Measurements from ENCODE around the gene RBFOX1.

DNA sequence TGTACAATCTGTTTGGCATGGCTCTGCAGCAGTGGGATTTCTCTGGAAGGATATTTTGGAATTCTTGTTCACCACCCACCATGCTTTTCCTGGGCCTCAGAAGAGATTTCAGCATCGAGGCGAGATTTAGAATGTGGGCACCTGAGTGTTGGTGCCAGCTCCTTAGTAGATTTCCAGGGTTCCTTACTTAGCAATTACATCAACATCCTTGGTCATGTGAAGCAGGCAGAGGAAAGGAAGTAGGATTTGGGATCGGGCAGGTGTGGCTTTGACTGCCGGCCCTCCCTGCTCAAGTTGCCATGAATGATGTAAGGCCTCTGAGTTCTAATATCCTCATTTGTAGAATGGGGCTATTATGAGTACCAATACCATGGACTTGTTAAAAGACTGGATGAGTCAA lies 13.1 kb upstream of the RBFOX1 start:
- TF ChIP-seq, protein P1, sequence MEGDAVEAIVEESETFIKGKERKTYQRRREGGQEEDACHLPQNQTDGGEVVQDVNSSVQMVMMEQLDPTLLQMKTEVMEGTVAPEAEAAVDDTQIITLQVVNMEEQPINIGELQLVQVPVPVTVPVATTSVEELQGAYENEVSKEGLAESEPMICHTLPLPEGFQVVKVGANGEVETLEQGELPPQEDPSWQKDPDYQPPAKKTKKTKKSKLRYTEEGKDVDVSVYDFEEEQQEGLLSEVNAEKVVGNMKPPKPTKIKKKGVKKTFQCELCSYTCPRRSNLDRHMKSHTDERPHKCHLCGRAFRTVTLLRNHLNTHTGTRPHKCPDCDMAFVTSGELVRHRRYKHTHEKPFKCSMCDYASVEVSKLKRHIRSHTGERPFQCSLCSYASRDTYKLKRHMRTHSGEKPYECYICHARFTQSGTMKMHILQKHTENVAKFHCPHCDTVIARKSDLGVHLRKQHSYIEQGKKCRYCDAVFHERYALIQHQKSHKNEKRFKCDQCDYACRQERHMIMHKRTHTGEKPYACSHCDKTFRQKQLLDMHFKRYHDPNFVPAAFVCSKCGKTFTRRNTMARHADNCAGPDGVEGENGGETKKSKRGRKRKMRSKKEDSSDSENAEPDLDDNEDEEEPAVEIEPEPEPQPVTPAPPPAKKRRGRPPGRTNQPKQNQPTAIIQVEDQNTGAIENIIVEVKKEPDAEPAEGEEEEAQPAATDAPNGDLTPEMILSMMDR (conservative IDR thresholded peaks at IDR 0.05; ENCODE audit: low read depth, low read length): no peak
- no peak for TF ChIP-seq EZH2 (IDR thresholded peaks at IDR 0.05; ENCODE audit: low read length, unreplicated experiment)
- no peak for TF ChIP-seq EZH2phosphoT487 (IDR thresholded peaks at IDR 0.05; ENCODE audit: borderline replicate concordance, low read length)

All from PC-3 (cell line).